SK-N-SH treated with all-trans-retinoic acid at 6 μM for 48 hours (cell line): ENCODE results near the gene FOXP4.

Source experiments
- ATAC-seq: fragments of 200-7000 bp; cut with Tn5 transposase; 3 replicates; pipeline ENCODE4 v1.9.1; 2020; ENCODE audit warnings: mild to moderate bottlenecking, moderate library complexity
- ARNTL ChIP-seq: fragments of 450-650 bp; formaldehyde crosslinking; IDR thresholded peaks from 2 replicates; pipeline ENCODE4 v1.5.0; 2020; ENCODE audit warnings: low read depth, mild to moderate bottlenecking, moderate library complexity, borderline replicate concordance
- BACH2 ChIP-seq: fragments of 250-450 bp; sonication (Bioruptor Pico); IDR thresholded peaks from 2 replicates; pipeline ENCODE4 v1.9.0; 2021; ENCODE audit warnings: mild to moderate bottlenecking, borderline replicate concordance
- CSDC2 ChIP-seq: fragments of 250-450 bp; sonication (Bioruptor Pico); IDR thresholded peaks from 2 replicates; pipeline ENCODE4 v1.5.0; 2020; ENCODE audit warnings: mild to moderate bottlenecking, moderate library complexity
- ESRRG ChIP-seq: fragments of 250-450 bp; sonication (Bioruptor Pico); IDR thresholded peaks from 2 replicates; pipeline ENCODE4 v1.6.1; 2021; ENCODE audit warnings: mild to moderate bottlenecking
- OSR1 ChIP-seq: fragments of 250-450 bp; sonication (Bioruptor Pico); IDR thresholded peaks from 2 replicates; pipeline ENCODE4 v1.8.0; 2022; ENCODE audit warnings: moderate library complexity, mild to moderate bottlenecking, inconsistent platforms
- PPARA ChIP-seq: fragments of 250-450 bp; sonication (Bioruptor Pico); IDR thresholded peaks from 2 replicates; pipeline ENCODE4 v1.5.0; 2020; ENCODE audit warnings: mild to moderate bottlenecking, borderline replicate concordance
- RARB ChIP-seq: fragments of 250-450 bp; sonication (Bioruptor Pico); IDR thresholded peaks from 2 replicates; pipeline ENCODE4 v1.8.0; 2021; ENCODE audit warnings: mild to moderate bottlenecking, moderate library complexity
- SNAI2 ChIP-seq: fragments of 250-450 bp; sonication (Bioruptor Pico); IDR thresholded peaks from 2 replicates; pipeline ENCODE4 v1.5.0; 2020; ENCODE audit warnings: mild to moderate bottlenecking, moderate library complexity
- TCF4 ChIP-seq: fragments of 250-450 bp; sonication (Bioruptor Pico); IDR thresholded peaks from 2 replicates; pipeline ENCODE4 v1.8.0; 2021; ENCODE audit warnings: mild to moderate bottlenecking, moderate library complexity, borderline replicate concordance
- ZC3H10 ChIP-seq: fragments of 250-450 bp; sonication (Bioruptor Pico); IDR thresholded peaks from 2 replicates; pipeline ENCODE4 v1.5.1; 2021; ENCODE audit warnings: mild to moderate bottlenecking, moderate library complexity
- ZFP3 ChIP-seq: fragments of 250-450 bp; sonication (Bioruptor Pico); IDR thresholded peaks from 2 replicates; pipeline ENCODE4 v1.5.0; 2020; ENCODE audit warnings: mild to moderate bottlenecking, moderate library complexity
- ZFP30 ChIP-seq: fragments of 450-650 bp; formaldehyde crosslinking; IDR thresholded peaks from 2 replicates; pipeline ENCODE4 v1.5.0; 2022; ENCODE audit warnings: mild to moderate bottlenecking, moderate library complexity
- ZNF565 ChIP-seq: fragments of 450-650 bp; formaldehyde crosslinking; conservative IDR thresholded peaks from 2 replicates; pipeline ENCODE4 v1.5.0; 2020; ENCODE audit warnings: low read depth, mild to moderate bottlenecking, moderate library complexity
- ZNF70 ChIP-seq: fragments of 450-650 bp; formaldehyde crosslinking; IDR thresholded peaks from 2 replicates; pipeline ENCODE4 v1.5.0; 2020; ENCODE audit warnings: mild to moderate bottlenecking, moderate library complexity
- ZNF8 ChIP-seq: fragments of 450-650 bp; formaldehyde crosslinking; IDR thresholded peaks from 2 replicates; pipeline ENCODE4 v1.5.0; 2020; ENCODE audit warnings: mild to moderate bottlenecking, moderate library complexity
- TF ChIP-seq, protein P1 (sequence below): fragments of 250-450 bp; sonication (Bioruptor Pico); IDR thresholded peaks from 2 replicates; pipeline ENCODE4 v1.5.1; 2020; ENCODE audit warnings: low read depth, mild to moderate bottlenecking, moderate library complexity
- TF ChIP-seq, protein P2 (sequence below): fragments of 250-450 bp; sonication (Bioruptor Pico); IDR thresholded peaks from 2 replicates; pipeline ENCODE4 v1.8.0; 2021; ENCODE audit warnings: low read depth, mild to moderate bottlenecking, moderate library complexity, borderline replicate concordance
- TF ChIP-seq, protein P3 (sequence below): fragments of 250-450 bp; sonication (Bioruptor Pico); IDR thresholded peaks from 2 replicates; pipeline ENCODE4 v1.5.0; 2020; ENCODE audit warnings: mild to moderate bottlenecking, moderate library complexity
- TF ChIP-seq, protein P4 (sequence below): fragments of 250-450 bp; sonication (Bioruptor Pico); IDR thresholded peaks from 2 replicates; pipeline ENCODE4 v1.8.0; 2020; ENCODE audit warnings: mild to moderate bottlenecking, moderate library complexity, borderline replicate concordance

The FOXP4 gene

DNA sequence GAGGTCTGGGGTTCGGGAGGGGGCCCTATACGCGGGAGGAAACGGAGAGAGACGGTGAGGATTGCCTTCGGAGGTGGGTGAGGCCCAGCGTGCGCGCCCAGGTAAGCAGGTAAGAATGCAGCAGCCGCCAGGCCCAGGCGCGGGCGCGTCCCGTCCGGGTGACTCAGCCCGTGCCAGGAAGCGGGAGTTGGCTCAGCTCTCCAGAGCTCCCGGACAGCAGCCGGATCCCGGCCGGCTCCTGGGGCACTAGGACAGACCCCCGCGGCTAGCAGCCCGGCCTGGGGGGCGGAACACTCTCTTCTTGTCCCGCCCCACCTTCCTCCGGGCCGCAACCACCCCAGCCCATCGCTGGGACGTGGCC is 90.6 kb downstream of the FOXP4 start (continued):
- TF ChIP-seq, protein P1, sequence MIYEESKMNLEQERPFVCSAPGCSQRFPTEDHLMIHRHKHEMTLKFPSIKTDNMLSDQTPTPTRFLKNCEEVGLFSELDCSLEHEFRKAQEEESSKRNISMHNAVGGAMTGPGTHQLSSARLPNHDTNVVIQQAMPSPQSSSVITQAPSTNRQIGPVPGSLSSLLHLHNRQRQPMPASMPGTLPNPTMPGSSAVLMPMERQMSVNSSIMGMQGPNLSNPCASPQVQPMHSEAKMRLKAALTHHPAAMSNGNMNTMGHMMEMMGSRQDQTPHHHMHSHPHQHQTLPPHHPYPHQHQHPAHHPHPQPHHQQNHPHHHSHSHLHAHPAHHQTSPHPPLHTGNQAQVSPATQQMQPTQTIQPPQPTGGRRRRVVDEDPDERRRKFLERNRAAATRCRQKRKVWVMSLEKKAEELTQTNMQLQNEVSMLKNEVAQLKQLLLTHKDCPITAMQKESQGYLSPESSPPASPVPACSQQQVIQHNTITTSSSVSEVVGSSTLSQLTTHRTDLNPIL (CRISPR knock-in tag): no peak
- no peak for TF ChIP-seq ARNTL (CRISPR knock-in tag)
- TF ChIP-seq OSR1 (CRISPR knock-in tag): no peak
- TF ChIP-seq, protein P2, sequence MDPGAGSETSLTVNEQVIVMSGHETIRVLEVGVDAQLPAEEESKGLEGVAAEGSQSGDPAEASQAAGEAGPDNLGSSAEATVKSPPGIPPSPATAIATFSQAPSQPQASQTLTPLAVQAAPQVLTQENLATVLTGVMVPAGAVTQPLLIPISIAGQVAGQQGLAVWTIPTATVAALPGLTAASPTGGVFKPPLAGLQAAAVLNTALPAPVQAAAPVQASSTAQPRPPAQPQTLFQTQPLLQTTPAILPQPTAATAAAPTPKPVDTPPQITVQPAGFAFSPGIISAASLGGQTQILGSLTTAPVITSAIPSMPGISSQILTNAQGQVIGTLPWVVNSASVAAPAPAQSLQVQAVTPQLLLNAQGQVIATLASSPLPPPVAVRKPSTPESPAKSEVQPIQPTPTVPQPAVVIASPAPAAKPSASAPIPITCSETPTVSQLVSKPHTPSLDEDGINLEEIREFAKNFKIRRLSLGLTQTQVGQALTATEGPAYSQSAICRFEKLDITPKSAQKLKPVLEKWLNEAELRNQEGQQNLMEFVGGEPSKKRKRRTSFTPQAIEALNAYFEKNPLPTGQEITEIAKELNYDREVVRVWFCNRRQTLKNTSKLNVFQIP (CRISPR knock-in tag): no peak
- TF ChIP-seq, protein P3, sequence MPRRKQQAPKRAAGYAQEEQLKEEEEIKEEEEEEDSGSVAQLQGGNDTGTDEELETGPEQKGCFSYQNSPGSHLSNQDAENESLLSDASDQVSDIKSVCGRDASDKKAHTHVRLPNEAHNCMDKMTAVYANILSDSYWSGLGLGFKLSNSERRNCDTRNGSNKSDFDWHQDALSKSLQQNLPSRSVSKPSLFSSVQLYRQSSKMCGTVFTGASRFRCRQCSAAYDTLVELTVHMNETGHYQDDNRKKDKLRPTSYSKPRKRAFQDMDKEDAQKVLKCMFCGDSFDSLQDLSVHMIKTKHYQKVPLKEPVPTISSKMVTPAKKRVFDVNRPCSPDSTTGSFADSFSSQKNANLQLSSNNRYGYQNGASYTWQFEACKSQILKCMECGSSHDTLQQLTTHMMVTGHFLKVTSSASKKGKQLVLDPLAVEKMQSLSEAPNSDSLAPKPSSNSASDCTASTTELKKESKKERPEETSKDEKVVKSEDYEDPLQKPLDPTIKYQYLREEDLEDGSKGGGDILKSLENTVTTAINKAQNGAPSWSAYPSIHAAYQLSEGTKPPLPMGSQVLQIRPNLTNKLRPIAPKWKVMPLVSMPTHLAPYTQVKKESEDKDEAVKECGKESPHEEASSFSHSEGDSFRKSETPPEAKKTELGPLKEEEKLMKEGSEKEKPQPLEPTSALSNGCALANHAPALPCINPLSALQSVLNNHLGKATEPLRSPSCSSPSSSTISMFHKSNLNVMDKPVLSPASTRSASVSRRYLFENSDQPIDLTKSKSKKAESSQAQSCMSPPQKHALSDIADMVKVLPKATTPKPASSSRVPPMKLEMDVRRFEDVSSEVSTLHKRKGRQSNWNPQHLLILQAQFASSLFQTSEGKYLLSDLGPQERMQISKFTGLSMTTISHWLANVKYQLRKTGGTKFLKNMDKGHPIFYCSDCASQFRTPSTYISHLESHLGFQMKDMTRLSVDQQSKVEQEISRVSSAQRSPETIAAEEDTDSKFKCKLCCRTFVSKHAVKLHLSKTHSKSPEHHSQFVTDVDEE: no peak
- TF ChIP-seq SNAI2 (CRISPR knock-in tag): no peak

DNA sequence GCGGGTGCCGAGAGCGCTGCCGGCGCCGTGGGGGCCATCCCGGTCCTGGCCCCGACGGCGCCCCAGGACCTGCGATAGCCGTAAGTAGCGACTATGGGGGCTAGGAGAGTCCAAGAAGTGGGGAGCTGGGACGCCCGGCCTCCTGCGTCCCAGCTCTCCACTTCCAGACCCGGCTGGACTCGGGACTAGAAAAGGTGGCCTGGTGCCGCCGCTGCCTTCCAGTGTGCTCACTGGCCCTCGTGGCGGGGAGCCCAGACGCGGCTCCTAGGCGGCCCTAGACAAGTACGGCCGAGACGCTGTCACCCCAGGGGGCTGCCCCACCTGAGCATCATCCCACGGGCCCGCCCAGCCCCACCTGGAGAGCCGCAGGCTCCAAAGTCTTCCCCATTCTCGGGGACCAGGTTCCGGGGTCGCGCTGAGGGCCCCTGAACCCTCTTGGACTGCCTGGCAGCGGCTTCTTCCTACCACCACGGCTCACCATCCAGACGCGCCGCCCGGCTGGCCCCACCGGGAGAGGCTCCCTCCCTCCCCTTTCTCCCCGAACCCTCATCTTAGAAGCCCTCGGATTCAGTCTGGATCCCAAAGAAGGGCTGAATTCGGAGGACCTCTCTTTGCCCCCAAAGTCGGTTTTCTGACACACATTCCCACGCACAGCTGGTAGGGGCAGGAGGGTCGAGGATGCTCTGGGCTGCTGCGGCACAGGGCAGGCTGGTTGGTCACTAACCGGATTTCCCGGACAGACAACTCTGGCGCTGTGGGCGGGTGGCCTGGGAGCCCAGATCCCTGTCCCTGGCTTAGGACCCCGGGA is 91.2 kb downstream of the FOXP4 start:
- peak; percentile 18 for ATAC-seq
- TF ChIP-seq ESRRG (no peak), ZFP3 (CRISPR knock-in tag) (no peak), BACH2 (CRISPR knock-in tag) (no peak), RARB (CRISPR knock-in tag) (no peak), SNAI2 (CRISPR knock-in tag) (no peak), CSDC2 (CRISPR knock-in tag) (no peak), ZNF8 (CRISPR knock-in tag) (no peak), ZC3H10 (CRISPR knock-in tag) (no peak), OSR1 (CRISPR knock-in tag) (no peak), PPARA (no peak), TCF4 (CRISPR knock-in tag) (no peak), ZNF70 (no peak), ZFP30 (CRISPR knock-in tag) (no peak), ZNF565 (no peak)
- TF ChIP-seq, protein P3: no peak
- TF ChIP-seq, protein P2 (CRISPR knock-in tag): no peak
- TF ChIP-seq, protein P1 (CRISPR knock-in tag): no peak
- TF ChIP-seq, protein P4, sequence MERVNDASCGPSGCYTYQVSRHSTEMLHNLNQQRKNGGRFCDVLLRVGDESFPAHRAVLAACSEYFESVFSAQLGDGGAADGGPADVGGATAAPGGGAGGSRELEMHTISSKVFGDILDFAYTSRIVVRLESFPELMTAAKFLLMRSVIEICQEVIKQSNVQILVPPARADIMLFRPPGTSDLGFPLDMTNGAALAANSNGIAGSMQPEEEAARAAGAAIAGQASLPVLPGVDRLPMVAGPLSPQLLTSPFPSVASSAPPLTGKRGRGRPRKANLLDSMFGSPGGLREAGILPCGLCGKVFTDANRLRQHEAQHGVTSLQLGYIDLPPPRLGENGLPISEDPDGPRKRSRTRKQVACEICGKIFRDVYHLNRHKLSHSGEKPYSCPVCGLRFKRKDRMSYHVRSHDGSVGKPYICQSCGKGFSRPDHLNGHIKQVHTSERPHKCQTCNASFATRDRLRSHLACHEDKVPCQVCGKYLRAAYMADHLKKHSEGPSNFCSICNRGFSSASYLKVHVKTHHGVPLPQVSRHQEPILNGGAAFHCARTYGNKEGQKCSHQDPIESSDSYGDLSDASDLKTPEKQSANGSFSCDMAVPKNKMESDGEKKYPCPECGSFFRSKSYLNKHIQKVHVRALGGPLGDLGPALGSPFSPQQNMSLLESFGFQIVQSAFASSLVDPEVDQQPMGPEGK (CRISPR knock-in tag): no peak
